Left lung (tissue), 10 donors: ENCODE measurements around the gene CEL. TPM values are rescaled to one million over a fixed set of nuclear protein-coding genes. Genes with fewer than 3 reads are reported as not detected.

Experiments
- ATAC-seq: fragments of 200-7000 bp; cut with Tn5 transposase; one replicate; pipeline ENCODE4 v1.9.1; 2020; ENCODE audit warnings: moderate library complexity
- DNase-seq, 4 donors: peaks; one replicate each; pipeline ENCODE4 v3.0.0-alpha.2; 2013 to 2020
- H3K27ac ChIP-seq, 2 donors: fragments of 200-600 bp; sonication (generic) in 1 of 2; one replicate each; pipeline versions ENCODE4 v1.5.0 to v1.8.0; 2020 to 2021
- H3K27me3 ChIP-seq, 2 donors: fragments of 200-600 bp; sonication (generic) in 1 of 2; one replicate each; pipeline versions ENCODE4 v1.5.0 to v1.8.0; 2020 to 2021
- H3K36me3 ChIP-seq, 2 donors: fragments of 200-600 bp; sonication (generic) in 1 of 2; one replicate each; pipeline versions ENCODE4 v1.5.0 to v1.8.0; 2020 to 2021
- H3K4me1 ChIP-seq, 2 donors: fragments of 200-600 bp; one replicate each; pipeline ENCODE4 v1.8.0; 2021
- H3K4me3 ChIP-seq, 2 donors: fragments of 200-600 bp; sonication (generic) in 1 of 2; one replicate each; pipeline versions ENCODE4 v1.5.0 to v1.8.0; 2020 to 2021; ENCODE audit warnings: mild to moderate bottlenecking in 1 of 2
- H3K9me3 ChIP-seq, 2 donors: fragments of 200-600 bp; sonication (generic) in 1 of 2; one replicate each; pipeline versions ENCODE4 v1.5.0 to v1.8.0; 2020 to 2021
- intact Hi-C, 2 donors: fragments of 100-400 bp; cut with DNase I; formaldehyde crosslinking; loops; one replicate each; pipeline versions ENCODE4 v1.11.2 to v1.14.2; 2022
- polyA plus RNA-seq, 6 donors: library from polyadenylated mRNA; unstranded; fragments of 120-200 nt; gene quantifications; one replicate each; pipeline ENCODE4 v1.2.1, GENCODE V29; 2013; ENCODE audit not compliant: insufficient read length in 6 of 6
- total RNA-seq, 2 donors: library from RNA; stranded (reverse); fragmentation: NEBNext Ultra II Directional; extraction: Animal tissue kit (Norgen Biotek cat#: 25700); gene quantifications; one replicate each; pipeline ENCODE4 v1.2.1, GENCODE V29; 2021
- TF ChIP-seq, protein P1 (sequence below), 2 donors: fragments of 200-600 bp; sonication (generic) in 1 of 2; IDR thresholded peaks; one replicate each; pipeline versions ENCODE4 v1.5.0 to v1.8.0; 2021; ENCODE audit warnings: antibody characterized with exemption in 2 of 2
- donor health status: DM: no; HTN: yes; CAD: no.
- donor health status: DM: no; HTN: no; CAD: no.

CEL gene
- total and polyA plus RNA-seq, 8 donors = 0.47 to 2.6 (median 2.0) TPM

- H3K4me1 ChIP-seq = peaks cover 22 to 28% of the 10 kb centered on the region in 2 donors
- ATAC-seq (no peak), DNase-seq (no peak)
- TF ChIP-seq, protein P1, sequence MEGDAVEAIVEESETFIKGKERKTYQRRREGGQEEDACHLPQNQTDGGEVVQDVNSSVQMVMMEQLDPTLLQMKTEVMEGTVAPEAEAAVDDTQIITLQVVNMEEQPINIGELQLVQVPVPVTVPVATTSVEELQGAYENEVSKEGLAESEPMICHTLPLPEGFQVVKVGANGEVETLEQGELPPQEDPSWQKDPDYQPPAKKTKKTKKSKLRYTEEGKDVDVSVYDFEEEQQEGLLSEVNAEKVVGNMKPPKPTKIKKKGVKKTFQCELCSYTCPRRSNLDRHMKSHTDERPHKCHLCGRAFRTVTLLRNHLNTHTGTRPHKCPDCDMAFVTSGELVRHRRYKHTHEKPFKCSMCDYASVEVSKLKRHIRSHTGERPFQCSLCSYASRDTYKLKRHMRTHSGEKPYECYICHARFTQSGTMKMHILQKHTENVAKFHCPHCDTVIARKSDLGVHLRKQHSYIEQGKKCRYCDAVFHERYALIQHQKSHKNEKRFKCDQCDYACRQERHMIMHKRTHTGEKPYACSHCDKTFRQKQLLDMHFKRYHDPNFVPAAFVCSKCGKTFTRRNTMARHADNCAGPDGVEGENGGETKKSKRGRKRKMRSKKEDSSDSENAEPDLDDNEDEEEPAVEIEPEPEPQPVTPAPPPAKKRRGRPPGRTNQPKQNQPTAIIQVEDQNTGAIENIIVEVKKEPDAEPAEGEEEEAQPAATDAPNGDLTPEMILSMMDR (IDR thresholded peaks at IDR 0.05) = no peak
- no peaks in the 10 kb centered on the region for H3K27me3 ChIP-seq
- H3K36me3 ChIP-seq = peaks cover 0 to under 1% of the 10 kb centered on the region in 2 donors
- H3K4me3 ChIP-seq = no peak overlapping the region
- H3K9me3 ChIP-seq = no peaks in the 10 kb centered on the region
- intact Hi-C loops = no loop called here
- H3K27ac ChIP-seq = no peak overlapping the region
These were observed 33.6 kb upstream of the CEL start for GRCh38 chr9:133028221-133028620.

GRCh38 chr9:133029994-133030316, 31.8 kb upstream of the CEL start:
- ATAC-seq (peak; percentile 9), DNase-seq (no peak)
- Histone ChIP-seq H3K27me3 (no peaks in the 10 kb centered on the region), H3K9me3 (no peaks in the 10 kb centered on the region), H3K36me3 (peaks cover 0 to 10% of the 10 kb centered on the region in 2 donors), H3K4me1 (peaks cover 22 to 33% of the 10 kb centered on the region in 2 donors), H3K27ac (peak overlapping the region; percentile 68 to 94), H3K4me3 (peak overlapping the region; percentile 78 to 88)
- TF ChIP-seq, protein P1 (IDR thresholded peaks at IDR 0.05) = no peak
- intact Hi-C loops = no loop called here

- peaks cover 0 to 10% of the 10 kb centered on the region in 2 donors for H3K36me3 ChIP-seq
- DNase-seq = peak; percentile 92 to 97 (median 95)
- intact Hi-C loops = no loop called here
- TF ChIP-seq, protein P1 (IDR thresholded peaks at IDR 0.05) = no peak
- peak within 1 kb of the TSS; percentile 88 to 94 for H3K27ac ChIP-seq
- peak within 1 kb of the TSS; percentile 78 to 88 for H3K4me3 ChIP-seq
- ATAC-seq = peak; percentile 99
- H3K4me1 ChIP-seq = peaks cover 22 to 38% of the 10 kb centered on the region in 2 donors
- no peaks in the 10 kb centered on the region for H3K27me3 ChIP-seq
- H3K9me3 ChIP-seq = no peaks in the 10 kb centered on the region
These were observed 31.3 kb upstream of the CEL start, which contains the start of gene GTF3C5 for GRCh38 chr9:133030317-133031129. GTF3C5 (plus strand) TSS chr9:133030997; CDS start chr9:133031012, 15 bp downstream.

- Histone ChIP-seq H3K27me3 (no peaks in the 10 kb centered on the region), H3K27ac (peak overlapping the region; percentile 88 to 94), H3K4me3 (peak overlapping the region; percentile 78 to 88), H3K36me3 (peaks cover 0 to 10% of the 10 kb centered on the region in 2 donors), H3K4me1 (peaks cover 22 to 44% of the 10 kb centered on the region in 2 donors), H3K9me3 (no peaks in the 10 kb centered on the region)
- TF ChIP-seq, protein P1 (IDR thresholded peaks at IDR 0.05) = no peak
- no peak for ATAC-seq
- intact Hi-C loops = no loop called here
- DNase-seq = no peak
These were observed 30.7 kb upstream of the CEL start for GRCh38 chr9:133031130-133031422.

GRCh38 chr9:133031496-133031911, 30.3 kb upstream of the CEL start:
- intact Hi-C loops = no loop called here
- Histone ChIP-seq H3K4me3 (peak overlapping the region; percentile 78 to 88), H3K9me3 (no peaks in the 10 kb centered on the region), H3K36me3 (peaks cover 0 to 10% of the 10 kb centered on the region in 2 donors), H3K27me3 (no peaks in the 10 kb centered on the region), H3K27ac (no peak overlapping the region), H3K4me1 (peaks cover 22 to 44% of the 10 kb centered on the region in 2 donors)
- no peak for ATAC-seq
- TF ChIP-seq, protein P1 (IDR thresholded peaks at IDR 0.05) = no peak
- no peak for DNase-seq
